Heart right ventricle (tissue), 16 donors: ENCODE measurements around the gene NHSL2. TPM values are rescaled to one million over a fixed set of nuclear protein-coding genes. Genes with fewer than 3 reads are reported as not detected.
A peak's percentile ranks its signal among the peaks of the same experiment; 100 is the strongest.

Experiments used
- ATAC-seq, 8 donors: fragments of 200-7000 bp; cut with Tn5 transposase; one replicate each; pipeline ENCODE4 v1.9.1; 2020; ENCODE audit warnings: mild to moderate bottlenecking in 8 of 8, moderate library complexity in 8 of 8, moderate number of reproducible peaks in 1 of 8
- DNase-seq, 2 donors: peaks; one replicate each; pipeline ENCODE4 v3.0.0-alpha.2; 2020
- H3K27ac ChIP-seq, 10 donors: fragments of 200-600 bp; sonication (generic) in 2 of 10; one replicate each; pipeline versions ENCODE4 v1.5.0 to v1.8.0; 2020 to 2022; ENCODE audit warnings: mild to moderate bottlenecking in 3 of 10
- H3K27me3 ChIP-seq, 7 donors: fragments of 200-600 bp; one replicate each; pipeline ENCODE4 v1.8.0; 2021 to 2022; ENCODE audit warnings: mild to moderate bottlenecking in 2 of 7
- H3K36me3 ChIP-seq, 9 donors: fragments of 200-600 bp; sonication (generic) in 1 of 9; one replicate each; pipeline versions ENCODE4 v1.5.0 to v1.8.0; 2020 to 2022; ENCODE audit warnings: mild to moderate bottlenecking in 2 of 9
- H3K4me1 ChIP-seq, 9 donors: fragments of 200-600 bp; sonication (generic) in 1 of 9; one replicate each; pipeline versions ENCODE4 v1.5.0 to v1.8.0; 2020 to 2022; ENCODE audit warnings: mild to moderate bottlenecking in 4 of 9
- H3K4me3 ChIP-seq, 10 donors: fragments of 200-600 bp; sonication (generic) in 2 of 10; one replicate each; pipeline versions ENCODE4 v1.5.0 to v1.8.0; 2020 to 2022; ENCODE audit warnings: mild to moderate bottlenecking in 7 of 10, moderate library complexity in 2 of 10
- H3K9me3 ChIP-seq, 11 donors: fragments of 200-600 bp in 10 of 11; sonication (generic) in 2 of 11; one replicate each; pipeline versions ENCODE4 v1.5.0 to v1.8.0; 2013 to 2022; ENCODE audit warnings: mild to moderate bottlenecking in 2 of 11, control low read depth in 1 of 11, moderate library complexity in 1 of 11
- CTCF ChIP-seq, 9 donors: fragments of 200-600 bp; sonication (generic) in 2 of 9; IDR thresholded peaks; one replicate each; pipeline versions ENCODE4 v1.5.0 to v1.8.0; 2021 to 2022; ENCODE audit warnings: antibody characterized with exemption in 9 of 9, mild to moderate bottlenecking in 5 of 9, moderate library complexity in 1 of 9
- WGBS, 2 donors: extraction: QIAGEN DNeasy Blood & Tissue Kit; methylation state at CpG; one replicate each; pipeline ENCODE4 v1.1.7; 2013; ENCODE audit warnings: inconsistent platforms in 1 of 2; 5-methylcytosine and 5-hydroxymethylcytosine counted together
- intact Hi-C, 10 donors: fragments of 100-400 bp; cut with DNase I; formaldehyde crosslinking; loops; one replicate each; pipeline versions ENCODE4 v1.11.1 to v1.14.2; 2022
- polyA plus RNA-seq, 2 donors: library from polyadenylated mRNA; stranded (reverse); fragments of 200-250 nt; gene quantifications; one replicate each; pipeline ENCODE4 v1.2.3, GENCODE V29; 2013
- total RNA-seq, 10 donors: library from RNA; stranded (reverse); fragmentation: NEBNext Ultra II Directional in 3 of 10; extraction: Animal tissue kit (Norgen Biotek cat#: 25700) in 3 of 10; gene quantifications; one replicate each; pipeline versions ENCODE4 v1.2.1 to v1.2.4, GENCODE V29; 2021 to 2023
- donor health status: Arrhythmogenic right ventricular cardiomyopathy.
- donor health status: ischemic (EF 13 %, LVEDD 7.1; RV severe dilation, severe dysfunction).
- donor health status: healthy with polysubstance abuse.
- donor health status: DM: no; HTN: yes; CAD: no.
- donor health status: DM: no; HTN: no; CAD: no.
- donor health status: ischemic (EF 25% LVEDD 6.9; RV normal size, moderate dysfunction).
- donor health status: ischemic (EF 25% LVEDD 5.7; RV mildly dilated, moderate dysfunction).
- donor health status: healthy.
- donor health status: DM: yes; HTN: yes; CAD: no.
- donor health status: Ischemic cardiomyopathy.
- donor health status: ischemic (EF 35%, LVEDD 5.7; RV mildly dilated, moderate dysfunction).
- donor health status: nonischemic (EF 11% LVEDD 7.7; RV severe dilation, severe dysfunction).
- donor health status: DM: yes; HTN: yes; CAD: no.
- donor health status: PGD.
- donor health status: ischemic (EF 29% LVEDD 5.4; RV normal size, mild dysfunction).
- donor health status: nonischemic (EF 23%, LVEDD 6.1; RV moderate dilation, normal function).

Gene NHSL2
- total and polyA plus RNA-seq, 12 donors = 0.86 to 8.4 (median 6.2) TPM

- intact Hi-C loops = loop anchor here in 2 of 10 donors (1.0 to 5.0 kb wide), 2 partner anchors 52 to 112 kb away; partner anchors contain the start of gene PIN4 (in 1 of the 2)
- Histone ChIP-seq H3K27ac (no peak overlapping the region), H3K27me3 (peaks cover 0 to 61% (median 0%) of the 10 kb centered on the region in 7 donors), H3K4me3 (peak overlapping the region in 1 of 10 donors; percentile 56), H3K9me3 (no peaks in the 10 kb centered on the region), H3K4me1 (peaks cover 5 to 46% (median 22%) of the 10 kb centered on the region in 9 donors), H3K36me3 (peaks cover 0 to 7% (median 0%) of the 10 kb centered on the region in 9 donors)
- no peak for TF ChIP-seq CTCF (IDR thresholded peaks at IDR 0.05)
- WGBS, 2 donors = 90 to 91% methylated on average over 12 of the region's 12 CpGs
- DNase-seq = no peak
- ATAC-seq = no peak
These were observed 219.6 kb downstream of the NHSL2 start for GRCh38 chrX:72130156-72130761.

- Histone ChIP-seq H3K27me3 (peaks cover 0 to 55% (median 0%) of the 10 kb centered on the region in 7 donors), H3K9me3 (no peaks in the 10 kb centered on the region), H3K4me3 (peak overlapping the region in 9 of 10 donors; percentile 36 to 64 (median 54)), H3K27ac (peak overlapping the region in 7 of 10 donors; percentile 54 to 70 (median 62)), H3K4me1 (peaks cover 4 to 40% (median 17%) of the 10 kb centered on the region in 9 donors), H3K36me3 (peaks cover 0 to 7% (median 0%) of the 10 kb centered on the region in 9 donors)
- DNase-seq = peak in 1 of 2 donors; percentile 19
- WGBS, 2 donors = 25 to 40% methylated on average over 24 to 30 of the region's 30 CpGs
- intact Hi-C loops = loop anchor here in 2 of 10 donors (1.0 to 5.0 kb wide), 2 partner anchors 51 to 113 kb away; partner anchors contain the start of gene PIN4 (in 1 of the 2)
- no peak for TF ChIP-seq CTCF (IDR thresholded peaks at IDR 0.05)
- ATAC-seq = no peak
These were observed 220.2 kb downstream of the NHSL2 start for GRCh38 chrX:72130762-72131250.

- peak in 4 of 9 donors; percentile 23 to 30 (median 25) for TF ChIP-seq CTCF (IDR thresholded peaks at IDR 0.05)
- Histone ChIP-seq H3K9me3 (no peaks in the 10 kb centered on the region), H3K4me1 (peaks cover 0 to 32% (median 9%) of the 10 kb centered on the region in 9 donors), H3K27me3 (peaks cover 0 to 52% (median 0%) of the 10 kb centered on the region in 7 donors), H3K4me3 (peak within 1 kb of the TSS in 9 of 10 donors; percentile 36 to 64 (median 54)), H3K27ac (peak within 1 kb of the TSS in 9 of 10 donors; percentile 34 to 70 (median 62)), H3K36me3 (peaks cover 0 to 7% (median 0%) of the 10 kb centered on the region in 9 donors)
- intact Hi-C loops = loop anchor here in 1 of 10 donors (5.0 kb wide), 1 partner anchor 51 kb away; the partner anchor contains the start of gene PIN4
- peak; percentile 84 to 85 for DNase-seq
- 2 to 3% methylated on average over 57 to 105 of the region's 106 CpGs for WGBS, 2 donors
- peak; percentile 90 to 97 (median 92) for ATAC-seq
These were observed 221.0 kb downstream of the NHSL2 start, which contains the start of gene RTL5 for GRCh38 chrX:72131317-72132294. RTL5 (minus strand) TSS chrX:72131915.
